OCI-LY7 (cell line): Measurements from ENCODE around the gene ARHGAP24.

ENCODE experiments used
- CTCF ChIP-seq: fragments of 200-600 bp; sonication (generic); conservative IDR thresholded peaks from 2 replicates; pipeline ENCODE4 v1.5.1; 2014; ENCODE audit warnings: mild to moderate bottlenecking, antibody characterized with exemption, low read length, moderate library complexity, mixed read lengths
- EZH2phosphoT487 ChIP-seq: fragments of 200-600 bp; sonication (generic); IDR thresholded peaks from 2 replicates; pipeline ENCODE4 v1.6.1; 2018; ENCODE audit warnings: low read depth, borderline replicate concordance, mild to moderate bottlenecking, mixed run types, antibody characterized with exemption, low read length, moderate library complexity, mixed read lengths

GRCh38 chr4:85862896-85863295, 387.9 kb downstream of the ARHGAP24 start:
- TF ChIP-seq CTCF: no peak
- TF ChIP-seq EZH2phosphoT487: no peak
